Mucosa of rectum (tissue), 2 donors: Measurements from ENCODE around the gene CCER1.

Experiments used
- H3K27ac ChIP-seq, 2 donors: one replicate each; pipeline ENCODE4 v1.7.0; 2013; ENCODE audit warnings: inconsistent platforms in 2 of 2, low read depth in 2 of 2, low read length in 2 of 2
- H3K27me3 ChIP-seq, 2 donors: one replicate each; pipeline ENCODE4 v1.7.0; 2013; ENCODE audit warnings: low read length in 2 of 2; ENCODE audit not compliant: control insufficient read depth in 2 of 2, insufficient read depth in 2 of 2
- H3K36me3 ChIP-seq, 2 donors: one replicate each; pipeline ENCODE4 v1.7.0; 2013; ENCODE audit warnings: low read length in 2 of 2; ENCODE audit not compliant: control insufficient read depth in 2 of 2, insufficient read depth in 2 of 2
- H3K4me1 ChIP-seq, 2 donors: one replicate each; pipeline ENCODE4 v1.7.0; 2013; ENCODE audit warnings: low read length in 2 of 2, mild to moderate bottlenecking in 1 of 2; ENCODE audit not compliant: control insufficient read depth in 2 of 2, insufficient read depth in 2 of 2
- H3K4me3 ChIP-seq, 2 donors: one replicate each; pipeline ENCODE4 v1.7.0; 2013; ENCODE audit warnings: low read length in 2 of 2
- H3K9ac ChIP-seq, 2 donors: one replicate each; pipeline ENCODE4 v1.7.0; 2013; ENCODE audit warnings: low read length in 2 of 2, low read depth in 1 of 2, mild to moderate bottlenecking in 1 of 2
- H3K9me3 ChIP-seq, 2 donors: one replicate each; pipeline ENCODE4 v1.7.0; 2013; ENCODE audit warnings: low read length in 2 of 2; ENCODE audit not compliant: control insufficient read depth in 2 of 2
- donor health status: healthy.
- donor health status: Normal muscosa, but diverticular disease.

CCER1 gene

GRCh38 chr12:90905691-90906370, 49.1 kb downstream of the CCER1 start:
- Histone ChIP-seq H3K27me3 (no peaks in the 10 kb centered on the region), H3K9ac (no peak overlapping the region), H3K27ac (no peak overlapping the region), H3K4me1 (no peaks in the 10 kb centered on the region), H3K9me3 (no peaks in the 10 kb centered on the region), H3K4me3 (no peak overlapping the region), H3K36me3 (no peaks in the 10 kb centered on the region)

- Histone ChIP-seq H3K36me3 (no peaks in the 10 kb centered on the region), H3K9ac (no peak overlapping the region), H3K27me3 (no peaks in the 10 kb centered on the region), H3K4me3 (no peak overlapping the region), H3K27ac (no peak overlapping the region), H3K4me1 (no peaks in the 10 kb centered on the region), H3K9me3 (no peaks in the 10 kb centered on the region)
Observed at GRCh38 chr12:90902596-90902995, 52.4 kb downstream of the CCER1 start.
